H9 (cell line): ENCODE results near the gene SLC11A1. TPM values are rescaled to one million over a fixed set of nuclear protein-coding genes. Genes with fewer than 3 reads are reported as not detected.
A peak's percentile ranks its signal among the peaks of the same experiment; 100 is the strongest.

Source experiments
- DNase-seq: peaks from one replicate; pipeline ENCODE4 v3.0.0-alpha.2; 2017
- H2AFZ ChIP-seq: one replicate; pipeline ENCODE4 v1.6.1; 2013; ENCODE audit warnings: mild to moderate bottlenecking, low read length, control low read depth, moderate library complexity
- H2AK5ac ChIP-seq: 2 replicates; pipeline ENCODE4 v1.6.1; 2013; ENCODE audit warnings: low read length, control low read depth, mixed read lengths; ENCODE audit not compliant: insufficient read length
- H2BK120ac ChIP-seq: one replicate; pipeline ENCODE4 v1.6.1; 2013; ENCODE audit warnings: low read depth, mild to moderate bottlenecking, low read length, control low read depth, inconsistent platforms; ENCODE audit not compliant: poor library complexity, severe bottlenecking
- H2BK12ac ChIP-seq: 2 replicates; pipeline ENCODE4 v1.6.1; 2013; ENCODE audit warnings: low read length, control low read depth, mixed read lengths, low read depth; ENCODE audit not compliant: insufficient read length
- H2BK15ac ChIP-seq: 2 replicates; pipeline ENCODE4 v1.6.1; 2013; ENCODE audit warnings: low read depth, low read length, control low read depth
- H2BK20ac ChIP-seq: one replicate; pipeline ENCODE4 v1.6.1; 2013; ENCODE audit warnings: low read depth, mild to moderate bottlenecking, low read length, control low read depth, inconsistent platforms; ENCODE audit not compliant: poor library complexity, severe bottlenecking
- H2BK5ac ChIP-seq: 2 replicates; pipeline ENCODE4 v1.6.1; 2013; ENCODE audit warnings: low read length, control low read depth, mixed read lengths; ENCODE audit not compliant: insufficient read length
- H3K14ac ChIP-seq: 2 replicates; pipeline ENCODE4 v1.6.1; 2013; ENCODE audit warnings: low read length, control low read depth; ENCODE audit not compliant: insufficient read depth
- H3K18ac ChIP-seq: 2 replicates; pipeline ENCODE4 v1.6.1; 2013; ENCODE audit warnings: low read depth, mild to moderate bottlenecking, mixed read lengths, low read length, control low read depth; ENCODE audit not compliant: insufficient read length
- H3K23ac ChIP-seq: 2 replicates; pipeline ENCODE4 v1.6.1; 2013; ENCODE audit warnings: low read length, control low read depth, mixed read lengths, low read depth; ENCODE audit not compliant: insufficient read length
- H3K23me2 ChIP-seq: 2 replicates; pipeline ENCODE4 v1.6.1; 2013; ENCODE audit warnings: low read depth, mild to moderate bottlenecking, mixed read lengths, low read length, control low read depth; ENCODE audit not compliant: insufficient read length, poor library complexity, severe bottlenecking
- H3K27ac ChIP-seq: 2 replicates; pipeline ENCODE4 v1.5.1; 2013; ENCODE audit warnings: low read length, control low read depth, mixed read lengths, low read depth; ENCODE audit not compliant: insufficient read length
- H3K27me3 ChIP-seq: 2 replicates; pipeline ENCODE4 v1.6.1; 2013; ENCODE audit warnings: low read length, control low read depth, inconsistent platforms; ENCODE audit not compliant: insufficient read depth
- H3K4ac ChIP-seq: 2 replicates; pipeline ENCODE4 v1.6.1; 2013; ENCODE audit warnings: low read depth, mild to moderate bottlenecking, control low read depth, inconsistent platforms, low read length, moderate library complexity
- H3K4me1 ChIP-seq: 2 replicates; pipeline ENCODE4 v1.6.1; 2013; ENCODE audit warnings: low read length, control low read depth, inconsistent platforms; ENCODE audit not compliant: insufficient read depth
- H3K4me2 ChIP-seq: 2 replicates; pipeline ENCODE4 v1.6.1; 2013; ENCODE audit warnings: low read length, control low read depth, mixed read lengths; ENCODE audit not compliant: insufficient read length, insufficient read depth
- H3K56ac ChIP-seq: 2 replicates; pipeline ENCODE4 v1.6.1; 2013; ENCODE audit warnings: low read depth, mild to moderate bottlenecking, mixed read lengths, low read length, control low read depth; ENCODE audit not compliant: insufficient read length
- H3K79me1 ChIP-seq: 2 replicates; pipeline ENCODE4 v1.6.1; 2013; ENCODE audit warnings: low read depth, mild to moderate bottlenecking, moderate library complexity, low read length, control low read depth, inconsistent platforms; ENCODE audit not compliant: insufficient read depth, poor library complexity, severe bottlenecking
- H3K79me2 ChIP-seq: 2 replicates; pipeline ENCODE4 v1.6.1; 2013; ENCODE audit warnings: low read length, control low read depth, inconsistent platforms; ENCODE audit not compliant: insufficient read depth
- H3K9ac ChIP-seq: 2 replicates; pipeline ENCODE4 v1.6.1; 2013; ENCODE audit warnings: low read length, control low read depth, mixed read lengths; ENCODE audit not compliant: insufficient read length; ENCODE audit errors: extremely low read depth
- H3K9me3 ChIP-seq: one replicate; pipeline ENCODE4 v1.6.1; 2013; ENCODE audit warnings: low read depth, low read length, inconsistent platforms; ENCODE audit not compliant: control insufficient read depth
- H3T11ph ChIP-seq: one replicate; pipeline ENCODE4 v1.6.1; 2013; ENCODE audit warnings: mild to moderate bottlenecking, low read length, control low read depth, inconsistent platforms
- H4K20me1 ChIP-seq: one replicate; pipeline ENCODE4 v1.6.1; 2013; ENCODE audit not compliant: control insufficient read depth, insufficient read length, insufficient read depth
- H4K5ac ChIP-seq: 2 replicates; pipeline ENCODE4 v1.6.1; 2013; ENCODE audit warnings: low read depth, mild to moderate bottlenecking, mixed read lengths, low read length, control low read depth; ENCODE audit not compliant: insufficient read length
- H4K8ac ChIP-seq: replicated peaks from 2 replicates; pipeline ENCODE4 v1.6.1; 2013; ENCODE audit warnings: low read length, control low read depth, mixed read lengths, low read depth; ENCODE audit not compliant: insufficient read length
- H4K91ac ChIP-seq: 2 replicates; pipeline ENCODE4 v1.6.1; 2013; ENCODE audit warnings: low read depth, mild to moderate bottlenecking, moderate library complexity, mixed read lengths, low read length, control low read depth; ENCODE audit not compliant: insufficient read length
- H3K27ac Mint-ChIP-seq, 3 experiments: 2 replicates in 2 of 3; 3 replicates in 1 of 3; pipeline ENCODE4 v1.8.0; 2020 to 2021; ENCODE audit warnings: mixed read lengths in 3 of 3, mild to moderate bottlenecking in 1 of 3, moderate library complexity in 1 of 3
- H3K27me3 Mint-ChIP-seq: 2 replicates; pipeline ENCODE4 v1.8.0; 2021; ENCODE audit warnings: low read depth, mild to moderate bottlenecking, moderate library complexity, mixed read lengths
- H3K36me3 Mint-ChIP-seq, 3 experiments: 2 replicates in 2 of 3; 3 replicates in 1 of 3; pipeline ENCODE4 v1.8.0; 2020 to 2021; ENCODE audit warnings: low read depth in 3 of 3, mixed read lengths in 3 of 3; ENCODE audit not compliant: insufficient read depth in 1 of 3
- H3K4me1 Mint-ChIP-seq, 2 experiments: 2 replicates each; pipeline ENCODE4 v1.8.0; 2020; ENCODE audit warnings: mixed read lengths in 2 of 2
- H3K4me3 Mint-ChIP-seq, 2 experiments: 2 replicates in 1 of 2; 3 replicates in 1 of 2; pipeline ENCODE4 v1.8.0; 2020 to 2021; ENCODE audit warnings: mild to moderate bottlenecking in 2 of 2, mixed read lengths in 2 of 2, moderate library complexity in 1 of 2
- H3K9me3 Mint-ChIP-seq, 2 experiments: 2 replicates in 1 of 2; 3 replicates in 1 of 2; pipeline ENCODE4 v1.8.0; 2020; ENCODE audit warnings: mild to moderate bottlenecking in 2 of 2, mixed read lengths in 2 of 2, moderate library complexity in 1 of 2
- WGBS: extraction: QIAGEN DNeasy Blood & Tissue Kit; methylation state at CpG from one replicate; pipeline ENCODE4 v1.1.7; 2013; ENCODE audit warnings: missing lambda C conversion rate, low lambda C conversion rate, mixed read lengths; ENCODE audit not compliant: insufficient read length; ENCODE audit errors: extremely low coverage; 5-methylcytosine and 5-hydroxymethylcytosine counted together
- total RNA-seq: library from RNA; stranded (reverse); gene quantifications from 2 replicates; pipeline ENCODE4 v1.2.1, GENCODE V29; 2021
- TF ChIP-seq, protein P1 (sequence below): fragments of 200-600 bp; sonication (generic); conservative IDR thresholded peaks from 3 replicates; pipeline ENCODE4 v1.8.0; 2021; ENCODE audit warnings: antibody characterized with exemption, mild to moderate bottlenecking

SLC11A1 gene
- total RNA-seq, 1 experiment from 2014 or later, result 0.11 TPM

DNA sequence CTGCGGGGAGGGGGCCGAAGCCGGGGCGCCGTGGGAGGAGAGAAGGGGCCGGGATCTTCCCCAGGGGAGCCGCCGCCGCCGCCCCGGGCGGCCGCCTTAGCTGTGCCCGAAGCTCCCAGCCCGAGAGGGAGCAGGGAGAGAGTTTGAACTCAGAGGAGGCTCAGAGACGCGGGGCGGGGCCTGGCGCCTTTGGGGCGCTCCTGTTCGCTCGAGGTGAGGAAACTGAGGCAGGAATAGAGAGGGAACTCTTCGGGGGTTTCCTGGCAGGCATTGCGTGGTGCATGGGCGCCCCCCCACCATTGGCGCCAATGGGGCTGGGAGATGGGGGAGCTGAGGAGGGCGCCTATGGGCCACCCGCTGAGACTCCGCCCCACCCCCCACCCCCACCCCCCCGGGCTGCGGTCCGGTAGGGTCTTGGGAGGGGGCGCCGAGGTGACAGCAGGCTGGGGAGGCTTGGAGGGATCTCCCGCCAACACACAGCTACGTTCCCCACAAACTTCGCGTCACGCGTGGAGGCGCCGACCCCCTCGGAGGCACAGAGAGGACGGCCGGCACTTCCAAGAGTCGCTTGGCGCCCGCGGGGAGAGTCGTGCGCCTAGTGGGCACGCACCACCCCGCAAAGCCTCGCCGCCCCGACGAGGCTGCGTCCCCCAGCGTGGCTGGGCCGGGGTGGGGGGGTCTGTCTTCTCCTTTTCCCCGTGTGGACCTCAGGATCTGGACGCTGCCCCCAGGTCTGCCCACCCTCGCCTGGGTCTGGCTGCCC lies 18.3 kb downstream of the SLC11A1 start:
- H3K14ac ChIP-seq, result no peak overlapping the region
- peaks cover 20% of the 10 kb centered on the region for H3K27me3 ChIP-seq
- no peak overlapping the region for H3K27ac ChIP-seq
- H3K4me3 Mint-ChIP-seq, result peak overlapping the region; percentile 90 to 92
- H3K9ac ChIP-seq, result no peak overlapping the region
- H3K23ac ChIP-seq, result no peak overlapping the region
- no peak overlapping the region for H4K5ac ChIP-seq
- H3K4ac ChIP-seq, result no peak overlapping the region
- H3K9me3 ChIP-seq, result no peaks in the 10 kb centered on the region
- peaks cover 4 to 25% (median 22%) of the 10 kb centered on the region in 3 experiments; a peak in 6 of 7 replicates for H3K36me3 Mint-ChIP-seq
- peaks cover 24 to 33% of the 10 kb centered on the region in 2 experiments for H3K4me1 Mint-ChIP-seq
- peaks cover 31% of the 10 kb centered on the region for H3K27me3 Mint-ChIP-seq
- H3K79me2 ChIP-seq, result no peaks in the 10 kb centered on the region
- H3K18ac ChIP-seq, result no peak overlapping the region
- no peak overlapping the region for H2BK12ac ChIP-seq
- no peaks in the 10 kb centered on the region for H4K20me1 ChIP-seq
- peak overlapping the region in 1 of 3 experiments; percentile 83; a peak in 1 of 7 replicates for H3K27ac Mint-ChIP-seq
- no peak overlapping the region for H3K56ac ChIP-seq
- H3K4me2 ChIP-seq, result peak overlapping the region; percentile 64
- H3K4me1 ChIP-seq, result no peaks in the 10 kb centered on the region; the same call in 1 of the 2 replicates
- no peaks in the 10 kb centered on the region for H3K9me3 Mint-ChIP-seq
- no peak overlapping the region for H2BK15ac ChIP-seq
- TF ChIP-seq, protein P1, sequence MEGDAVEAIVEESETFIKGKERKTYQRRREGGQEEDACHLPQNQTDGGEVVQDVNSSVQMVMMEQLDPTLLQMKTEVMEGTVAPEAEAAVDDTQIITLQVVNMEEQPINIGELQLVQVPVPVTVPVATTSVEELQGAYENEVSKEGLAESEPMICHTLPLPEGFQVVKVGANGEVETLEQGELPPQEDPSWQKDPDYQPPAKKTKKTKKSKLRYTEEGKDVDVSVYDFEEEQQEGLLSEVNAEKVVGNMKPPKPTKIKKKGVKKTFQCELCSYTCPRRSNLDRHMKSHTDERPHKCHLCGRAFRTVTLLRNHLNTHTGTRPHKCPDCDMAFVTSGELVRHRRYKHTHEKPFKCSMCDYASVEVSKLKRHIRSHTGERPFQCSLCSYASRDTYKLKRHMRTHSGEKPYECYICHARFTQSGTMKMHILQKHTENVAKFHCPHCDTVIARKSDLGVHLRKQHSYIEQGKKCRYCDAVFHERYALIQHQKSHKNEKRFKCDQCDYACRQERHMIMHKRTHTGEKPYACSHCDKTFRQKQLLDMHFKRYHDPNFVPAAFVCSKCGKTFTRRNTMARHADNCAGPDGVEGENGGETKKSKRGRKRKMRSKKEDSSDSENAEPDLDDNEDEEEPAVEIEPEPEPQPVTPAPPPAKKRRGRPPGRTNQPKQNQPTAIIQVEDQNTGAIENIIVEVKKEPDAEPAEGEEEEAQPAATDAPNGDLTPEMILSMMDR, result no peak
- H2BK120ac ChIP-seq, result no peak overlapping the region
- H4K91ac ChIP-seq, result no peak overlapping the region
- no peak overlapping the region for H4K8ac ChIP-seq
- peak; percentile 60 for DNase-seq
- no peak overlapping the region for H2AK5ac ChIP-seq
- H3K23me2 ChIP-seq, result peaks cover 35% of the 10 kb centered on the region
- no peaks in the 10 kb centered on the region for H3K79me1 ChIP-seq
- WGBS, result no CpG with 5 or more reads among the region's 63 CpGs
- no peak overlapping the region for H2BK20ac ChIP-seq
- H2AFZ ChIP-seq, result no peak overlapping the region
- no peak overlapping the region for H3T11ph ChIP-seq
- H2BK5ac ChIP-seq, result no peak overlapping the region
